Tibial artery (tissue), 4 donors: ENCODE data around the gene PRICKLE2.

Source experiments
- DNase-seq, 2 donors: peaks; one replicate each; pipeline ENCODE4 v3.0.0-alpha.2; 2019
- H3K27ac ChIP-seq, 2 donors: fragments of 200-600 bp; sonication (generic) in 1 of 2; 1 replicate in 1 of 2; 2 replicates in 1 of 2; pipeline ENCODE4 v1.5.1; 2018 to 2019; ENCODE audit warnings: mild to moderate bottlenecking in 1 of 2
- H3K27me3 ChIP-seq, 2 donors: fragments of 200-600 bp; sonication (generic) in 1 of 2; one replicate each; pipeline versions ENCODE4 v1.5.1 to v1.6.0; 2016 to 2019
- H3K36me3 ChIP-seq, 3 donors: fragments of 200-600 bp; sonication (generic) in 2 of 3; one replicate each; pipeline ENCODE4 v1.5.1; 2016 to 2019; ENCODE audit warnings: mild to moderate bottlenecking in 2 of 3
- H3K4me1 ChIP-seq, 4 donors: fragments of 200-600 bp; sonication (generic) in 2 of 4; 1 replicate in 3 of 4; 2 replicates in 1 of 4; pipeline ENCODE4 v1.5.1; 2016 to 2019
- H3K4me3 ChIP-seq, 2 donors: fragments of 200-600 bp; sonication (generic) in 1 of 2; 1 replicate in 1 of 2; 2 replicates in 1 of 2; pipeline ENCODE4 v1.5.1; 2018 to 2019; ENCODE audit warnings: mild to moderate bottlenecking in 2 of 2
- H3K9me3 ChIP-seq, 3 donors: fragments of 200-600 bp; sonication (generic) in 1 of 3; one replicate each; pipeline ENCODE4 v1.5.1; 2016 to 2019
- intact Hi-C: fragments of 100-400 bp; cut with DNase I; formaldehyde crosslinking; loops from one replicate; pipeline ENCODE4 v1.15.0; 2023; ENCODE audit warnings: low total_unique reads
- TF ChIP-seq, protein P1 (sequence below), 2 experiments: fragments of 200-600 bp in 1 of 2; fragments of 450-650 bp in 1 of 2; IDR thresholded peaks; one replicate each; pipeline ENCODE4 v1.5.1; 2017 to 2019; ENCODE audit warnings: antibody characterized with exemption in 2 of 2, mild to moderate bottlenecking in 1 of 2, moderate library complexity in 1 of 2

Gene PRICKLE2

DNA sequence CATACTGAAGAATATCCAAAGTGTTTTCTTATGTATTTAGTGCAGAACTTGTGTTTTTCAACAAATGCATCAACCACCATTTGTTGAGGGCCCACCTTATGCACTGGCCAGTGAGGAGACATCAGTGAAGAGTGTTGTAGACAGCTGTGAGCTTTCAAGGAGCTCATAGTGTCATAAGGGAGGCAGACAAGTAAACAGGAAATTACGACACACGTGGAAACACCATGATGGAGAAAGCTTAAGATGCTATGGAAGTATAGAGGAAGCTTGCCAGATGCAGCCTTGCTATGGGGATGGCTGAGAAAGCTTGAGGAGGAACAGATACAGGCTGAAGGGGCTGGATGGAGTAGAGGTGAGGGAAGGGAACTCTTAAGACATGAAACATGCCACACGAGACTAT, 151.2 kb downstream of the PRICKLE2 start:
- no peak for DNase-seq
- intact Hi-C loops: no loop called here
- no peak overlapping the region for H3K27ac ChIP-seq

DNA sequence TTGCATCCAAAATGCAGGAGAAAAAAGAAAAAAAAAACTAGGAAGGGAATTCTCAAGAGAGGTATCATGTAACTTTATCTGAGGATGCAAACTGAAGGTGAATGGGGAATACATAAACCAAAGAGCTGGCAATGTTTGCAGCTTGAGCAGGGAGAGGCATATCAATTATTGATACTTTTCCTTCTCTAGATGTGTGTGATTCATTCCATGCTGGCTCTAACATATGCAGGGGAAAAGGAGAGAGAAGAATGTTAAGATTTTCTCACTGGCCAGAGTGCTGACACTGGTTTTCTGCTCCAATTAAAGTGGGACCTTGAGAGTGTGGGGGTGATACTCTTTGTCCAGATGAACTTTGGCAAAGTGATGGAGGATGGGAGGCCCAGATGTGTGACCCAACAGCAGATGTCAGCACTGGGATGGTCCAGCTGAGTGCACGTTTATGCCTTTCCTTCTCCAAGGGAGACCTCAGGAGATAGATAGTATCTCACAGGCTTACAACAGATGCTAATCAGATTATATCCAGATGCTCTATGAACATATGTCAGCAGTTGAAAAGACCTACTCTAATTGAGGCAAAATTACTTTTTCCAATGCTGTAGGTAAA, 152.0 kb downstream of the PRICKLE2 start:
- Histone ChIP-seq H3K36me3 (no peaks in the 10 kb centered on the region), H3K4me3 (no peak overlapping the region), H3K9me3 (no peaks in the 10 kb centered on the region), H3K27me3 (no peaks in the 10 kb centered on the region), H3K4me1 (no peaks in the 10 kb centered on the region), H3K27ac (no peak overlapping the region)
- intact Hi-C loops: no loop called here
- DNase-seq: no peak
- TF ChIP-seq, protein P1, sequence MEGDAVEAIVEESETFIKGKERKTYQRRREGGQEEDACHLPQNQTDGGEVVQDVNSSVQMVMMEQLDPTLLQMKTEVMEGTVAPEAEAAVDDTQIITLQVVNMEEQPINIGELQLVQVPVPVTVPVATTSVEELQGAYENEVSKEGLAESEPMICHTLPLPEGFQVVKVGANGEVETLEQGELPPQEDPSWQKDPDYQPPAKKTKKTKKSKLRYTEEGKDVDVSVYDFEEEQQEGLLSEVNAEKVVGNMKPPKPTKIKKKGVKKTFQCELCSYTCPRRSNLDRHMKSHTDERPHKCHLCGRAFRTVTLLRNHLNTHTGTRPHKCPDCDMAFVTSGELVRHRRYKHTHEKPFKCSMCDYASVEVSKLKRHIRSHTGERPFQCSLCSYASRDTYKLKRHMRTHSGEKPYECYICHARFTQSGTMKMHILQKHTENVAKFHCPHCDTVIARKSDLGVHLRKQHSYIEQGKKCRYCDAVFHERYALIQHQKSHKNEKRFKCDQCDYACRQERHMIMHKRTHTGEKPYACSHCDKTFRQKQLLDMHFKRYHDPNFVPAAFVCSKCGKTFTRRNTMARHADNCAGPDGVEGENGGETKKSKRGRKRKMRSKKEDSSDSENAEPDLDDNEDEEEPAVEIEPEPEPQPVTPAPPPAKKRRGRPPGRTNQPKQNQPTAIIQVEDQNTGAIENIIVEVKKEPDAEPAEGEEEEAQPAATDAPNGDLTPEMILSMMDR (IDR thresholded peaks at IDR 0.05): no peak

More for the DNA sequence above, 151.2 kb downstream of the PRICKLE2 start:
- Histone ChIP-seq H3K4me1 (no peaks in the 10 kb centered on the region), H3K27me3 (no peaks in the 10 kb centered on the region), H3K9me3 (no peaks in the 10 kb centered on the region), H3K4me3 (no peak overlapping the region), H3K36me3 (no peaks in the 10 kb centered on the region)
- TF ChIP-seq, protein P1 (IDR thresholded peaks at IDR 0.05): no peak

DNA sequence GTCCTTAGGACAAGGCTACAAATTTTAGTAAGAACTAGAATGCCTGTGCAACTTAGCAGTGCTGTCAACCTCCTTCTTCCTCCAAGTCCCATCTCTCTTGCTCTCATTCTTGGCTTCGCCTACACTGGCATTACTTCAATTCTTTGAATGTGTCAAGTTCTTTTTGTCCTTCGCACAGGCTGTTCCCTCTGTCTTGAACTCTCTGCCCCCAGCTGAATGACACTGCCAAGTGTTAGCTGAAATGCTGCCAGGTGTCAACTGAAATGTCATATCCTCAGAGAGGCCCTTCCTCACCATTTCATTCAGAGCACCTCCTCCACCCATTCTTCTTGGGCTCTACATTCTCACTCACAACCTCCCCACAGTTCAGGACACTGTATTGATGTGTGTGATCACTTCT, 153.1 kb downstream of the PRICKLE2 start:
- intact Hi-C loops: no loop called here
- no peaks in the 10 kb centered on the region for H3K4me1 ChIP-seq
- no peaks in the 10 kb centered on the region for H3K9me3 ChIP-seq
- no peaks in the 10 kb centered on the region for H3K27me3 ChIP-seq
- DNase-seq: no peak
- no peak overlapping the region for H3K4me3 ChIP-seq
- TF ChIP-seq, protein P1 (IDR thresholded peaks at IDR 0.05): no peak
- H3K36me3 ChIP-seq: no peaks in the 10 kb centered on the region
- no peak overlapping the region for H3K27ac ChIP-seq

DNA sequence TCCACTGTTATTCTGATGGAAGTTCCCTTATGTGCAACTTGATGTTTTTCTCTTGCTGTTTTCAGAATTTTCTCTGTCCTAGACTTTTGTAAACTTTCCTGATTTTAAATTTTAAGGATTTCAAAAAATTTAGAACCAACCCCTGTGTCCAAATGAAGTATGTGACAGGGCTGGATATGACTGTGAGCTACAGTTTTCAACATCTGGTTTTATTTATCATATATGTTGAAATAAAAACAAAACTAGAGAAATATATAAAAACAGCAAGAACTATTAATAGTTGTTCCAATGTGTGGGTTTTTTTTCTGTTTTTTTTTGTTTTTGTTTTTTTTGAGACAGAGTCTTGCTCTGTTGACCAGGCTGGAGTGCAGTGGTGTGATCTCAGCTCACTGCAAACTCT, 154.6 kb downstream of the PRICKLE2 start:
- Histone ChIP-seq H3K27me3 (no peaks in the 10 kb centered on the region), H3K4me3 (no peak overlapping the region), H3K9me3 (no peaks in the 10 kb centered on the region), H3K36me3 (no peaks in the 10 kb centered on the region), H3K27ac (no peak overlapping the region), H3K4me1 (no peaks in the 10 kb centered on the region)
- intact Hi-C loops: no loop called here
- no peak for DNase-seq
- TF ChIP-seq, protein P1 (IDR thresholded peaks at IDR 0.05): no peak

DNA sequence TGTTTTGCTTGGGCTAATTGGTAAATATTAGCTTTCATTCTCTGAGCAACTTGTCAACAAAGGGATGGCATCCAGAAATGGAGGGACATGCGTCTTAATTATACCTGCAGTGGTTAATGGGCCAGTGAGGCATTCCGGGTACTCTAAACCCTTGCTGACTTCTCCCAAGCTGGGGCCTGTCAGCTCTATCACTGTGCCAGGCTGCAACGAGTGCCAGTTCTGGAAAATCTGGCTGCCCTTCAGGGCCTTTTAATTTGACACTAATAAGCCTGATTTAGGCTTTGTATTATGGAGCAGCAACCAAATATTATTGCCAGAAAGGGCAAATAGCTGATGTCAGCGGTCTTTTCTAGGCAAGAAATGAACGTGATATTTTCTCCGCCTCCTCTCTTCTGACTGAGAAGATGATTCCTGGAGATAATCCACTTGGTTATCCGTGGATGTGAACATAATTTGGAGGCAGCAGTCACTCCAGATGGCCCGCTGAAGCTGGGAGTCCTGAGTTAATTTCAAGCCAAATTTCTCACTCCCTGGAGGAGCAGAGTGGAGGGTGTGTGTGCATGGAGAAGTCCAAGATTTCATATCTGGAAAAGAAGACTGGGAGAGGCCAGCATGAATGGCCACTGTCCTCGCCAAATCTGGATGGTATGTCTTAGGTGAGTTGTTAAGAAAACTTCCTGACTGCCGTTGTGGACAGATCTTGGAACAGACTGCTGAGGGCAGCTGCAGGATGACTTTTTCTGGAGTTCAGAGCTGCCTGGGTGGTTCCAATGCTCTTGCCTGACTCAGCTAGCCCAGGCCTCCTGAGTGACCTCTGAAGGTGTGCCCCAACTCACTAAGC, 157.5 kb downstream of the PRICKLE2 start:
- H3K27ac ChIP-seq: no peak overlapping the region
- no peaks in the 10 kb centered on the region for H3K36me3 ChIP-seq
- intact Hi-C loops: no loop called here
- H3K4me1 ChIP-seq: no peaks in the 10 kb centered on the region
- no peak for DNase-seq
- H3K4me3 ChIP-seq: no peak overlapping the region
- no peaks in the 10 kb centered on the region for H3K27me3 ChIP-seq
- no peaks in the 10 kb centered on the region for H3K9me3 ChIP-seq
- TF ChIP-seq, protein P1 (IDR thresholded peaks at IDR 0.05): no peak
